ENCODE results near the gene RAI1.

DNA sequence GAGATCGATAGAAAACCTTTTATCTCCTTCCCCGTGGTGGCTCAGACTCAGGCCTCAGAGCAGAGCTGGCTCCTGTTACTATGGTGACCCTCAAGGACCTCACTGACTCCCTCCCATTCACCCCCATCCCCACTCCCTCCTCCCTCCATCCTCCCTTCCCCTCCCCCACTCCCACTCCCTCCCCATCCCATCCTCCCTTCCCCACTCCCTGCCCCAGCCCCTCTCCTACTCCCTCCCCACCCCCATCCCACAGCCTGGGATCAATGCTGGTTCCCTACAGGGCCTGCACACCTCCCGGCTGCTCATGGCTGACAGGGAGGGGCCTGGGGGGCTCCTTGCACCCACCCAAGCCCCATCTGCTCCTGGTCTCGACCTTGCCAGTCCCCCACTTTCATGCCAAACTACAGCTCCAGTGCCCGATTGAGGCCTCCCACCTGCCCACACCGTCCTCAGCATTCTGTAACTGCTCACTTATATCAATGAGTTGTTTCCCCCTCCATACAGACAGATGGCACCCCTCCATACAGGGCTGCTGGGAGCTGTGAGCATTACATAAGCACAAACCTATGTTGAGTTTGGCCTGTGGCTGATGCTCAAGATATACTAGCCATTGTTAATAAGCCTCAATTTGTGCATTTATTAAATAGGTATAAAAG lies 11.6 kb upstream of the RAI1 start:
- TF ChIP-seq CTCF (IDR thresholded peaks at IDR 0.05): no peak
- TF ChIP-seq POLR2A (IDR thresholded peaks at IDR 0.05): no peak

Data from lower leg skin (tissue), 3 donors.